ENCODE results near the gene MARK3. TPM values are rescaled to one million over a fixed set of nuclear protein-coding genes. Genes with fewer than 3 reads are reported as not detected.

Gene MARK3
- total RNA-seq, 4 donors from 2014 or later, result 61.3 to 98.0 (median 78.8) TPM

DNA sequence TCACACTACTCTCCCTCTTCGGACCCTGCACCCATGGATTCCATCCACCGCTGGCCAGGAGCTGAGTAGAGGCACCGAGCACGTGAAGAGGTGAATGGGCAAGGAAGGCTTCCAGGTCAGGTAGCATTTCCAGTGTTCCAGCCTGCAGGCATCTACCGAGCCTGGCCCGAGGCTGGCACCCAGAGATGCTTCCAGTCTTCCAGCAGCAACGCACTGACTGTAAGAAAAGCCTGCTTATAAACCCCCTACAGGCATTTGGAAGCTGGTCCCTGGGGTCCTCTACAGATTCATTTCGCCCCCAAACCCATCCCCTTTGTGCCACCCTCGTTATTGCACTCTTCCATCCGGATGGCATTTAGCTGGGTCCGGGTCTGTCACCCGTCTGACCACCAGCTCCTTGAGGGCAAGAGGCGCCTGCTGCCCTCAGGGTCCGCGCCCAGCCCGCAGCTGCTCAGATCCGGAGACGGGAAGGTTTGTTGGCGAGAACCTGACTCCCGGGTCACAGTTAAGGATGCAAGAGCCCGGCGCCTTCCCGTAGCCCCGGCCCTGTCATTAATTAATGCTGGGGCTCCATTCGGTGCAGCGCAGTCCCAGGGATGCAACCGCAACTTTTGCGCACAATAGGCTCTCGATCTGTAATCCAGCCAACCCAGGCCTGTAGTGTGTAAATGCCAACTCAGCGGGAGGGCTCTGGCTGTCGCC, 614 bp upstream of the MARK3 start:
- no peak for TF ChIP-seq POLR2AphosphoS5 (IDR thresholded peaks at IDR 0.05)
- TF ChIP-seq, protein P1, sequence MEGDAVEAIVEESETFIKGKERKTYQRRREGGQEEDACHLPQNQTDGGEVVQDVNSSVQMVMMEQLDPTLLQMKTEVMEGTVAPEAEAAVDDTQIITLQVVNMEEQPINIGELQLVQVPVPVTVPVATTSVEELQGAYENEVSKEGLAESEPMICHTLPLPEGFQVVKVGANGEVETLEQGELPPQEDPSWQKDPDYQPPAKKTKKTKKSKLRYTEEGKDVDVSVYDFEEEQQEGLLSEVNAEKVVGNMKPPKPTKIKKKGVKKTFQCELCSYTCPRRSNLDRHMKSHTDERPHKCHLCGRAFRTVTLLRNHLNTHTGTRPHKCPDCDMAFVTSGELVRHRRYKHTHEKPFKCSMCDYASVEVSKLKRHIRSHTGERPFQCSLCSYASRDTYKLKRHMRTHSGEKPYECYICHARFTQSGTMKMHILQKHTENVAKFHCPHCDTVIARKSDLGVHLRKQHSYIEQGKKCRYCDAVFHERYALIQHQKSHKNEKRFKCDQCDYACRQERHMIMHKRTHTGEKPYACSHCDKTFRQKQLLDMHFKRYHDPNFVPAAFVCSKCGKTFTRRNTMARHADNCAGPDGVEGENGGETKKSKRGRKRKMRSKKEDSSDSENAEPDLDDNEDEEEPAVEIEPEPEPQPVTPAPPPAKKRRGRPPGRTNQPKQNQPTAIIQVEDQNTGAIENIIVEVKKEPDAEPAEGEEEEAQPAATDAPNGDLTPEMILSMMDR (IDR thresholded peaks at IDR 0.05), result no peak
- TF ChIP-seq POLR2A (IDR thresholded peaks at IDR 0.05), result no peak
- TF ChIP-seq EP300 (IDR thresholded peaks at IDR 0.05; ENCODE audit: low read depth), result no peak
- peak overlapping the region; percentile 37 to 97 (median 84) for H3K4me3 ChIP-seq
- in situ Hi-C loops (cut with MboI; ENCODE audit: low pct_ligation_motif_present in 1 of 4, low pct_unique_long_range_greater_than_20kb in 1 of 4, low sequenced_read_pairs in 3 of 4) (loop anchor here in 1 of 4 donors (10.0 kb wide), 1 partner anchor 50 kb away; the partner anchor contains the start of gene EIF5), intact Hi-C loops (cut with DNase I; ENCODE audit: low total_unique reads) (no loop called here)
- H3K36me3 ChIP-seq, result no peaks in the 10 kb centered on the region
- no peaks in the 10 kb centered on the region for H3K27me3 ChIP-seq
- H3K4me1 ChIP-seq, result peaks cover 25 to 33% (median 29%) of the 10 kb centered on the region in 4 donors
- WGBS, 2 donors (ENCODE audit: low coverage in 1 of 2), result 13 to 48% methylated on average over 6 to 31 of the region's 31 CpGs
- peak overlapping the region; percentile 98 to 100 (median 100) for H3K27ac ChIP-seq
- H3K9me3 ChIP-seq, result no peaks in the 10 kb centered on the region
- DNase-seq, result no peak

DNA sequence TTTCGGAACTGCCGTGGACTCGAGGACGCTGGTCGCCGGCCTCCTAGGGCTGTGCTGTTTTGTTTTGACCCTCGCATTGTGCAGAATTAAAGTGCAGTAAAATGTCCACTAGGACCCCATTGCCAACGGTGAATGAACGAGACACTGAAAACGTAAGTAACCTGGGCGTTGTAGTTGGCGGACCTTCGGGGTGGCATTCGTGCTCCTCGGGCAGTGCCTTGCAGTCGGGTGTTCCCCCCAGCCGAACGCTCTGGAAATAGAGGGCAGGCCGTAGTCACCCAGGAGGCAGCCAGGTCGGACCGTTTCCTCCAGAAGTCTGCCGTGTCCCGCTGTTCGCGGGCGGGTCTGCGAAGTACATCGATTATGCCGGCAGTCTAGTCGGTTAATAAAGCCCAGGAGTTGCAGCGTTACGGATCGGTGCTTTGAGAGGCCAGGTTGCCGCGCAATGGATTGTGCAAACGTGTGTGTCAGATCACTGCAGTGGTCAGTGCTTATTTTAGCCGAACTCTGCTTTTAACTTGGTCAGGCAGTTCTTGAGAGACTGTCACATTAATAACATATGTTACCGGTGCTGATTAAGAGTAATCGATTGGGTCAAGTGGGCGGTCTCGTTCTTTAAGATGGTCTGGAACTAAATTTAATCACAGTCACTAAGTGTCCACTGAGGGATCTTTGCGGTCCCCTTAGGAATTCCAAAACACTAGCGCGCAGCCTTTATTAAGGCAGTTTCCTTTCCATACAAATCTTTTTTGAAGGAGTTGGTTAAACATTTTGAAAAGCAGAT, 906 bp downstream of the MARK3 start:
- TF ChIP-seq EP300 (IDR thresholded peaks at IDR 0.05; ENCODE audit: low read depth), result no peak
- no peak for TF ChIP-seq POLR2AphosphoS5 (IDR thresholded peaks at IDR 0.05)
- TF ChIP-seq, protein P1 (IDR thresholded peaks at IDR 0.05), result no peak
- no peak for TF ChIP-seq POLR2A (IDR thresholded peaks at IDR 0.05)
- no peaks in the 10 kb centered on the region for H3K9me3 ChIP-seq
- peak overlapping the region; percentile 98 to 100 (median 100) for H3K27ac ChIP-seq
- peaks cover 27 to 41% (median 29%) of the 10 kb centered on the region in 4 donors for H3K4me1 ChIP-seq
- peak overlapping the region; percentile 78 to 97 (median 94) for H3K4me3 ChIP-seq
- in situ Hi-C loops (cut with MboI; ENCODE audit: low pct_ligation_motif_present in 1 of 4, low pct_unique_long_range_greater_than_20kb in 1 of 4, low sequenced_read_pairs in 3 of 4) (loop anchor here in 1 of 4 donors (10.0 kb wide), 1 partner anchor 51 kb away; the partner anchor contains the start of gene EIF5), intact Hi-C loops (cut with DNase I; ENCODE audit: low total_unique reads) (no loop called here)
- no peaks in the 10 kb centered on the region for H3K36me3 ChIP-seq
- DNase-seq, result peak; percentile 50
- no peaks in the 10 kb centered on the region for H3K27me3 ChIP-seq
- 0 to 7% methylated on average over 7 to 44 of the region's 44 CpGs for WGBS, 2 donors (ENCODE audit: low coverage in 1 of 2)

DNA sequence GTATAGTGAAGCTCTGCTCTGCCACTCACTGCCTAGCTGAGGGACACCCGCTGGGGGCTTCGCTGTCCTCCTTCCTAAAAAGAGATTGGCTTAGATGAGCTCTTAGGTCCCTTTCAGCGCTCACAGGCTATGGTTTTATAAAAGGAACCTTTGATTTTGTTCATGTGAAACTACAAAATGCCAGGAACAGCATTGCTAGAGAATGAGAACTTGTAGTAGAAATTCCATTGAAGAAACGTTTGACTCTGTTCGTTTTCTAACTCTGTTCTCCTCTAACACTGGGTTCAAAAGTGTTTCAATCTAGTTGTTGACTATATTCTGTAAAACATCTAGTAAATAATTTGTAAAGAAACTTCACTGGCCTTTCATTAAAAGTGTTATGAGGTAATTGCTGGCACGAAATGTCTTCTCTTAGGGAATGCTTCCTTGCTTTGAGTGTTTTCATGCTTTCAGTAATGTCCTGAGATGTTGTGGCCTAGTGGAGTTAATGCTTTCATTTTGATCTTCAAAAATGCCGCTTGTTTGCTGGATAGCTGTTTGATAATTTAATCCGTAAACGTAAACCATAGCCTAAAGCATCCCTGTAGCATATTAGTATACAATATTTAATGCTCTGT, 1.6 kb downstream of the MARK3 start:
- Histone ChIP-seq H3K4me1 (peaks cover 27 to 46% (median 32%) of the 10 kb centered on the region in 4 donors), H3K9me3 (no peaks in the 10 kb centered on the region), H3K27me3 (no peaks in the 10 kb centered on the region), H3K4me3 (peak overlapping the region; percentile 78 to 97 (median 94)), H3K27ac (peak overlapping the region; percentile 98 to 100 (median 100)), H3K36me3 (no peaks in the 10 kb centered on the region)
- intact Hi-C loops (cut with DNase I; ENCODE audit: low total_unique reads) (no loop called here), in situ Hi-C loops (cut with MboI; ENCODE audit: low pct_ligation_motif_present in 1 of 4, low pct_unique_long_range_greater_than_20kb in 1 of 4, low sequenced_read_pairs in 3 of 4) (loop anchor here in 1 of 4 donors (10.0 kb wide), 1 partner anchor 52 kb away; the partner anchor contains the start of gene EIF5)
- WGBS, 2 donors (ENCODE audit: low coverage in 1 of 2), result 7 to 13% methylated on average over 8 to 9 of the region's 9 CpGs
- TF ChIP-seq, protein P1 (IDR thresholded peaks at IDR 0.05), result no peak
- TF ChIP-seq POLR2AphosphoS5 (IDR thresholded peaks at IDR 0.05) (no peak), POLR2A (IDR thresholded peaks at IDR 0.05) (no peak), EP300 (IDR thresholded peaks at IDR 0.05; ENCODE audit: low read depth) (no peak)
- DNase-seq, result no peak
